K562 (cell line): ENCODE results near the gene TJP3. TPM values are rescaled to one million over a fixed set of nuclear protein-coding genes. Genes with fewer than 3 reads are reported as not detected.

ENCODE experiments used
- CHD1 ChIP-seq: fragments of 200-600 bp; sonication (generic); IDR thresholded peaks from one replicate; pipeline ENCODE4 v1.6.1; 2012; ENCODE audit warnings: mild to moderate bottlenecking, moderate library complexity, low read length, inconsistent platforms
- DACH1 ChIP-seq: fragments of 450-650 bp; IDR thresholded peaks from 2 replicates; pipeline ENCODE4 v1.6.1; 2018; ENCODE audit not compliant: partially characterized antibody
- FOXJ2 ChIP-seq: fragments of 200-800 bp; sonication (Bioruptor generic); IDR thresholded peaks from 2 replicates; pipeline ENCODE4 v1.6.1; 2016; ENCODE audit warnings: missing genetic modification characterization, missing compliant biosample characterization
- GTF2A2 ChIP-seq: IDR thresholded peaks from 2 replicates; pipeline ENCODE4 v1.6.1; 2016; ENCODE audit warnings: mild to moderate bottlenecking, missing genetic modification characterization, missing compliant biosample characterization
- JUNB ChIP-seq: fragments of 450-650 bp; formaldehyde crosslinking; conservative IDR thresholded peaks from 2 replicates; pipeline ENCODE4 v1.4.0; 2020; ENCODE audit warnings: mild to moderate bottlenecking
- MAFF ChIP-seq: IDR thresholded peaks from 2 replicates; pipeline ENCODE4 v1.6.1; 2012; ENCODE audit warnings: low read length, improper control_type of control experiment
- NCOA1 ChIP-seq: fragments of 450-650 bp; IDR thresholded peaks from 2 replicates; pipeline ENCODE4 v1.6.1; 2016; ENCODE audit warnings: low read depth
- PTRF ChIP-seq: fragments of 450-650 bp; IDR thresholded peaks from 2 replicates; pipeline ENCODE4 v1.6.1; 2016; ENCODE audit warnings: mild to moderate bottlenecking, missing genetic modification characterization, missing compliant biosample characterization
- SMAD2 ChIP-seq: fragments of 150-350 bp; IDR thresholded peaks from 2 replicates; pipeline ENCODE4 v1.6.1; 2014; ENCODE audit warnings: low read depth, mild to moderate bottlenecking, low read length
- SNIP1 ChIP-seq: fragments of 450-650 bp; IDR thresholded peaks from 2 replicates; pipeline ENCODE4 v1.7.1; 2017; ENCODE audit warnings: low read depth, mild to moderate bottlenecking
- SNRNP70 ChIP-seq: fragments of 200-400 bp; formaldehyde crosslinking; optimal IDR thresholded peaks from 2 replicates; pipeline ENCODE3; 2017; ENCODE audit warnings: low read depth, low read length
- SREBF2 ChIP-seq: sonication (generic); formaldehyde crosslinking; IDR thresholded peaks from 2 replicates; pipeline ENCODE4 v1.4.0; 2020; ENCODE audit warnings: mild to moderate bottlenecking, missing genetic modification reagents
- SRSF9 ChIP-seq: fragments of 200-400 bp; formaldehyde crosslinking; IDR thresholded peaks from 2 replicates; pipeline ENCODE4 v1.6.1; 2017; ENCODE audit warnings: low read depth, low read length, borderline replicate concordance
- TBP ChIP-seq: optimal IDR thresholded peaks from 2 replicates; pipeline ENCODE3; 2011; ENCODE audit warnings: low read depth, low read length, improper control_type of control experiment
- WHSC1 ChIP-seq: IDR thresholded peaks from one replicate; pipeline ENCODE4 v1.6.1; 2012; ENCODE audit warnings: low read length, control low read depth, inconsistent platforms
- XRCC5 ChIP-seq: fragments of 200-400 bp; formaldehyde crosslinking; IDR thresholded peaks from 2 replicates; pipeline ENCODE4 v1.6.1; 2017; ENCODE audit warnings: low read depth, mild to moderate bottlenecking, low read length
- YBX1 ChIP-seq: fragments of 450-650 bp; IDR thresholded peaks from 2 replicates; pipeline ENCODE4 v1.7.1; 2016; ENCODE audit warnings: mild to moderate bottlenecking
- ZKSCAN3 ChIP-seq: fragments of 250-450 bp; sonication (Bioruptor Pico); IDR thresholded peaks from 2 replicates; pipeline ENCODE4 v1.4.0; 2020
- ZNF347 ChIP-seq: fragments of 450-650 bp; formaldehyde crosslinking; IDR thresholded peaks from 2 replicates; pipeline ENCODE4 v1.4.0; 2020; ENCODE audit warnings: low read depth, mild to moderate bottlenecking, moderate library complexity
- ZNF780A ChIP-seq: fragments of 250-450 bp; sonication (Bioruptor Pico); IDR thresholded peaks from 2 replicates; pipeline ENCODE4 v1.5.0; 2021; ENCODE audit warnings: mild to moderate bottlenecking
- ZNF785 ChIP-seq: fragments of 250-450 bp; sonication (Bioruptor Pico); IDR thresholded peaks from 2 replicates; pipeline ENCODE4 v1.4.0; 2020; ENCODE audit warnings: mild to moderate bottlenecking
- ZSCAN32 ChIP-seq: fragments of 450-650 bp; formaldehyde crosslinking; IDR thresholded peaks from 2 replicates; pipeline ENCODE4 v1.4.0; 2020; ENCODE audit warnings: mild to moderate bottlenecking, moderate library complexity
- polyA plus RNA-seq, 8 experiments: library from polyadenylated mRNA; depleted of rRNA in 4 of 8; stranded (reverse) in 5 of 8; unstranded in 3 of 8; fragments of >200 nt; fragmentation: Nextera tagmentation in 2 of 8; fragmentation: Illumina TruSeq in 1 of 8; extraction: Ambion mirVana in 2 of 8; extraction: Trizol in 1 of 8; gene quantifications; 2 replicates each; pipeline versions ENCODE4 v1.2.1 to v1.2.3, GENCODE V29; 2011 to 2014; ENCODE audit warnings: inconsistent platforms in 1 of 8, missing spikeins in 1 of 8
- total RNA-seq, 7 experiments: library from RNA; depleted of rRNA in 6 of 7; stranded (reverse); fragments of >200 nt in 6 of 7; fragmentation: Illumina TruSeq in 2 of 7; extraction: Trizol in 2 of 7; gene quantifications; 2 replicates each; pipeline versions ENCODE4 v1.2.1 to v1.2.3, GENCODE V29; 2011 to 2021; ENCODE audit warnings: low replicate concordance in 1 of 7
- TF ChIP-seq, protein P1 (sequence below): fragments of 250-450 bp; sonication (Bioruptor Pico); IDR thresholded peaks from 2 replicates; pipeline ENCODE4 v1.8.0; 2022; ENCODE audit warnings: moderate library complexity, mild to moderate bottlenecking, inconsistent platforms
- TF ChIP-seq, protein P2 (sequence below): fragments of 450-650 bp; IDR thresholded peaks from 2 replicates; pipeline ENCODE4 v1.6.1; 2018; ENCODE audit not compliant: partially characterized antibody
- TF ChIP-seq, protein P3 (sequence below): sonication (generic); formaldehyde crosslinking; IDR thresholded peaks from 2 replicates; pipeline ENCODE4 v1.8.1; 2023; ENCODE audit warnings: mild to moderate bottlenecking, missing genetic modification reagents

The TJP3 gene
- total and polyA plus RNA-seq, 9 of the 15 experiments (the other 6 are each of a cell fraction or from before 2014, with no cell fraction given): 0.11 to 2.4 (median 0.57) TPM; not detected in 1

DNA sequence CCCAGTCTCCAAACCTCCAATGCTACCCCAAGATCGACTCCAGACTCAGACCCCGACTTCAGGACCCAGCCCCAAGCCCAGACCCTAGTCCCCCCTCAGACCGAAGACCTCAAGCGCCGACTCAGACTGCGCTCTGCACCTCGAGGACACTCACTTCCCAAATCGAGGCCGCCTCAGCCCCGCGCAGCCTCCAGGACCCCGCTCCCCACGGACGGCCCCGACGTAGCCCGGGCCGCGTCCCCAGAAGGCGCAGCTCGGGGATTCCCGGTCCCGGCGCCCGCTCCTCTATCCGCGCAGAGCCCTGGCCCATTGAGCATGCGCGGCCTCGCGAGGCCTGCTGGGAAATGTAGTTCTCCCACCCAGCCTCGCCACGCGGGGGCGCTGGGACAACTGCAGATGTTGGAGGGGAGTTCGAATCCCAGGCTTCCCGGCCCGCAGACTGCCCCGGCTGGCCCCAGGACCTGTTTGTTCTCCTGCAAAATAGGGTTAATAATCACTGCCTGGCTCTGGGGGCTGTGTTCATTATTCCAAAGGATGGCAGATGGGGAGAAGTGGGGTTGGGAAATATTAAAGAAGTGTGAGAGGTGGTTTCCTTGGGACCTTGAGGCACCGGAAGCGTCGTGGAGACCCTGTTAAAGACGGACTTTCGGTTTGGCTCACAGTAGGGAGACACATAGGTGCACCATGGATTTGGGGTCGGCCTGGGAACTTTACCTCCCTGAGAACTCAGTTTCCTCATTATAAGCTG is 53.4 kb downstream of the TJP3 start, which contains the start of gene APBA3 (continued):
- TF ChIP-seq ZSCAN32 (0 out of 2 replicates have a peak, but pooled peaks have one; percentile 14), WHSC1 (no peak), PTRF (tag) (no peak), SREBF2 (CRISPR knock-in tag) (no peak), TBP (peak; percentile 87), MAFF (no peak), SMAD2 (no peak), CHD1 (no peak), SNIP1 (no peak), GTF2A2 (tag) (no peak), ZNF780A (CRISPR knock-in tag) (no peak), ZNF347 (CRISPR knock-in tag) (no peak), DACH1 (no peak), NCOA1 (peak; percentile 97), ZNF785 (CRISPR knock-in tag) (0 out of 2 replicates have a peak, but pooled peaks have one; percentile 34), SNRNP70 (no peak), FOXJ2 (tag) (peak; percentile 39; the same call in 1 of the 2 replicates), YBX1 (no peak), ZKSCAN3 (no peak), SRSF9 (no peak), JUNB (no peak), XRCC5 (no peak)
- TF ChIP-seq, protein P1, sequence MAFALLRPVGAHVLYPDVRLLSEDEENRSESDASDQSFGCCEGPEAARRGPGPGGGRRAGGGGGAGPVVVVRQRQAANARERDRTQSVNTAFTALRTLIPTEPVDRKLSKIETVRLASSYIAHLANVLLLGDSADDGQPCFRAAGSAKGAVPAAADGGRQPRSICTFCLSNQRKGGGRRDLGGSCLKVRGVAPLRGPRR (CRISPR knock-in tag): peak; percentile 37; the same call in 1 of the 2 replicates
- TF ChIP-seq, protein P2, sequence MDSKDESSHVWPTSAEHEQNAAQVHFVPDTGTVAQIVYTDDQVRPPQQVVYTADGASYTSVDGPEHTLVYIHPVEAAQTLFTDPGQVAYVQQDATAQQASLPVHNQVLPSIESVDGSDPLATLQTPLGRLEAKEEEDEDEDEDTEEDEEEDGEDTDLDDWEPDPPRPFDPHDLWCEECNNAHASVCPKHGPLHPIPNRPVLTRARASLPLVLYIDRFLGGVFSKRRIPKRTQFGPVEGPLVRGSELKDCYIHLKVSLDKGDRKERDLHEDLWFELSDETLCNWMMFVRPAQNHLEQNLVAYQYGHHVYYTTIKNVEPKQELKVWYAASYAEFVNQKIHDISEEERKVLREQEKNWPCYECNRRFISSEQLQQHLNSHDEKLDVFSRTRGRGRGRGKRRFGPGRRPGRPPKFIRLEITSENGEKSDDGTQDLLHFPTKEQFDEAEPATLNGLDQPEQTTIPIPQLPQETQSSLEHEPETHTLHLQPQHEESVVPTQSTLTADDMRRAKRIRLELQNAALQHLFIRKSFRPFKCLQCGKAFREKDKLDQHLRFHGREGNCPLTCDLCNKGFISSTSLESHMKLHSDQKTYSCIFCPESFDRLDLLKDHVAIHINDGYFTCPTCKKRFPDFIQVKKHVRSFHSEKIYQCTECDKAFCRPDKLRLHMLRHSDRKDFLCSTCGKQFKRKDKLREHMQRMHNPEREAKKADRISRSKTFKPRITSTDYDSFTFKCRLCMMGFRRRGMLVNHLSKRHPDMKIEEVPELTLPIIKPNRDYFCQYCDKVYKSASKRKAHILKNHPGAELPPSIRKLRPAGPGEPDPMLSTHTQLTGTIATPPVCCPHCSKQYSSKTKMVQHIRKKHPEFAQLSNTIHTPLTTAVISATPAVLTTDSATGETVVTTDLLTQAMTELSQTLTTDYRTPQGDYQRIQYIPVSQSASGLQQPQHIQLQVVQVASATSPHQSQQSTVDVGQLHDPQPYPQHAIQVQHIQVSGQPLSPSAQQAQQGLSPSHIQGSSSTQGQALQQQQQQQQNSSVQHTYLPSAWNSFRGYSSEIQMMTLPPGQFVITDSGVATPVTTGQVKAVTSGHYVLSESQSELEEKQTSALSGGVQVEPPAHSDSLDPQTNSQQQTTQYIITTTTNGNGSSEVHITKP: peak; percentile 87
- TF ChIP-seq, protein P3, sequence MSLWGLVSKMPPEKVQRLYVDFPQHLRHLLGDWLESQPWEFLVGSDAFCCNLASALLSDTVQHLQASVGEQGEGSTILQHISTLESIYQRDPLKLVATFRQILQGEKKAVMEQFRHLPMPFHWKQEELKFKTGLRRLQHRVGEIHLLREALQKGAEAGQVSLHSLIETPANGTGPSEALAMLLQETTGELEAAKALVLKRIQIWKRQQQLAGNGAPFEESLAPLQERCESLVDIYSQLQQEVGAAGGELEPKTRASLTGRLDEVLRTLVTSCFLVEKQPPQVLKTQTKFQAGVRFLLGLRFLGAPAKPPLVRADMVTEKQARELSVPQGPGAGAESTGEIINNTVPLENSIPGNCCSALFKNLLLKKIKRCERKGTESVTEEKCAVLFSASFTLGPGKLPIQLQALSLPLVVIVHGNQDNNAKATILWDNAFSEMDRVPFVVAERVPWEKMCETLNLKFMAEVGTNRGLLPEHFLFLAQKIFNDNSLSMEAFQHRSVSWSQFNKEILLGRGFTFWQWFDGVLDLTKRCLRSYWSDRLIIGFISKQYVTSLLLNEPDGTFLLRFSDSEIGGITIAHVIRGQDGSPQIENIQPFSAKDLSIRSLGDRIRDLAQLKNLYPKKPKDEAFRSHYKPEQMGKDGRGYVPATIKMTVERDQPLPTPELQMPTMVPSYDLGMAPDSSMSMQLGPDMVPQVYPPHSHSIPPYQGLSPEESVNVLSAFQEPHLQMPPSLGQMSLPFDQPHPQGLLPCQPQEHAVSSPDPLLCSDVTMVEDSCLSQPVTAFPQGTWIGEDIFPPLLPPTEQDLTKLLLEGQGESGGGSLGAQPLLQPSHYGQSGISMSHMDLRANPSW (CRISPR knock-in tag): peak; percentile 85; the same call in 1 of the 2 replicates
